ENCODE measurements around the gene INTS11. TPM values are rescaled to one million over a fixed set of nuclear protein-coding genes. Genes with fewer than 3 reads are reported as not detected.

The INTS11 gene
- total and polyA plus RNA-seq, 2 of the 8 experiments (the other 6 are each of a cell fraction or from before 2014, with no cell fraction given): 113 to 243 TPM

- CTCF ChIA-PET (ENCODE audit: partially characterized antibody): interaction anchor here (0.6 to 0.7 kb wide), 2 partner anchors 75 to 138 kb away, joined by 3 read pairs; no protein-coding TSS in a partner anchor
- Histone ChIP-seq H2BK15ac (ENCODE audit: low read length) (0 out of 2 replicates have a peak overlapping the region, but pooled peaks have one; percentile 61), H2BK5ac (ENCODE audit: low read depth, low read length) (peak overlapping the region; percentile 49; the same call in 1 of the 2 replicates), H3K79me1 (ENCODE audit: low read depth, low read length) (no peaks in the 10 kb centered on the region), H4K5ac (ENCODE audit: insufficient read length, low read depth, low read length) (no peak overlapping the region), H3K79me2 (ENCODE audit: control insufficient read depth in 1 of 2, insufficient read depth in 2 of 2, low read length in 2 of 2) (no peaks in the 10 kb centered on the region), H4K20me1 (replicated peaks in 1 of 2; ENCODE audit: control insufficient read depth in 1 of 2, insufficient read depth in 2 of 2, low read length in 2 of 2) (peaks cover 0 to 9% of the 10 kb centered on the region in 2 experiments), H3K56ac (replicated peaks; ENCODE audit: insufficient read length, low read depth, low read length) (peak overlapping the region; percentile 94), H2BK120ac (replicated peaks; ENCODE audit: low read depth, low read length) (no peak overlapping the region), H3K36me3 (ENCODE audit: control insufficient read depth in 2 of 4, insufficient read depth in 4 of 4, low read length in 3 of 4) (no peaks in the 10 kb centered on the region; a peak in 1 of 8 replicates), H3K23ac (ENCODE audit: insufficient read length) (no peak overlapping the region), H3K9me3 (ENCODE audit: insufficient read depth in 2 of 2, low read depth in 1 of 2, low read length in 1 of 2) (peaks cover 12 to 18% of the 10 kb centered on the region in 2 experiments; a peak in 3 of 4 replicates), H3K18ac (ENCODE audit: extremely low read depth, low read length) (no peak overlapping the region), H4K91ac (replicated peaks; ENCODE audit: insufficient read length, low read length) (peak overlapping the region; percentile 29), H3K9ac (replicated peaks in 1 of 4; ENCODE audit: extremely low read depth in 1 of 4, low read depth in 3 of 4, low read length in 3 of 4) (no peak overlapping the region; a peak in 1 of 7 replicates), H2AFZ (ENCODE audit: low read length) (no peak overlapping the region), H4K8ac (ENCODE audit: extremely low read depth, insufficient read depth, low read length) (no peak overlapping the region), H3K4ac (replicated peaks; ENCODE audit: insufficient read length, low read depth, low read length) (no peak overlapping the region), H3K4me2 (ENCODE audit: insufficient read depth in 1 of 2, low read depth in 2 of 2, low read length in 2 of 2) (no peak overlapping the region), H3K27me3 (replicated peaks in 1 of 4; ENCODE audit: control insufficient read depth in 3 of 4, extremely low read depth in 1 of 4, insufficient read depth in 3 of 4, low read length in 3 of 4) (no peaks in the 10 kb centered on the region; a peak in 1 of 7 replicates), H3K14ac (ENCODE audit: insufficient read length) (no peak overlapping the region), H2AK5ac (ENCODE audit: low read depth, low read length) (peak overlapping the region; percentile 40; the same call in 1 of the 2 replicates), H2BK20ac (ENCODE audit: low read length) (no peak overlapping the region), H2BK12ac (ENCODE audit: low read depth, low read length) (0 out of 2 replicates have a peak overlapping the region, but pooled peaks have one; percentile 27), H3K4me3 (ENCODE audit: extremely low read depth in 1 of 4, insufficient read depth in 2 of 4, low read depth in 3 of 4, low read length in 4 of 4) (no peak overlapping the region), H3K4me1 (replicated peaks in 1 of 4; ENCODE audit: control insufficient read depth in 3 of 4, insufficient read depth in 4 of 4, low read length in 3 of 4) (peaks cover 0 to 4% (median 2%) of the 10 kb centered on the region in 4 experiments; a peak in 4 of 7 replicates), H3K27ac (ENCODE audit: low read depth, low read length) (no peak overlapping the region), H3K23me2 (ENCODE audit: low read depth, low read length) (peaks cover 17% of the 10 kb centered on the region; the same call in 1 of the 2 replicates)
- POLR2A ChIA-PET (ENCODE audit: partially characterized antibody): interaction anchor here (1.0 to 2.2 kb wide), 3 partner anchors 12 to 63 kb away, joined by 3 to 4 read pairs (median 4); no protein-coding TSS in a partner anchor
- TF ChIP-seq CHD2 (IDR thresholded peaks at IDR 0.05; ENCODE audit: low read length) (no peak), BACH1 (IDR thresholded peaks at IDR 0.05; ENCODE audit: low read length) (peak; percentile 15; the same call in 1 of the 2 replicates)
- no peak for DNase-seq (ENCODE audit: low read depth in 1 of 2, low spot score in 2 of 2)
- WGBS, 2 experiments (ENCODE audit: extremely low coverage in 1 of 2, insufficient coverage in 1 of 2, insufficient read length in 1 of 2, insufficient replicate concordance in 2 of 2, low coverage in 1 of 2, low lambda C conversion rate in 2 of 2, missing lambda C conversion rate in 1 of 2): 75 to 100% methylated on average over 10 of the region's 10 CpGs
- FAIRE-seq: no peak
Observed at GRCh38 chr1:1365875-1366698, 41.6 kb upstream of the INTS11 start.

Measured in H1 (cell line).